Urinary bladder (tissue), 4 donors: Measurements from ENCODE around the gene KCNAB1. TPM values are rescaled to one million over a fixed set of nuclear protein-coding genes. Genes with fewer than 3 reads are reported as not detected.
"Not testable (repeated sequence)": the region's sequence is repeated elsewhere in the genome, so short reads cannot be mapped to it uniquely, and the experiment has no call there.

Experiments
- DNase-seq: peaks from one replicate; pipeline ENCODE4 v3.0.0-alpha.2; 2015; ENCODE audit errors: extremely low spot score
- H3K27ac ChIP-seq: one replicate; pipeline ENCODE4 v1.5.1; 2013; ENCODE audit warnings: low read depth, mild to moderate bottlenecking, moderate library complexity
- H3K36me3 ChIP-seq: one replicate; pipeline ENCODE4 v1.6.1; 2013; ENCODE audit warnings: mild to moderate bottlenecking, moderate library complexity; ENCODE audit not compliant: insufficient read depth
- H3K4me1 ChIP-seq: one replicate; pipeline ENCODE4 v1.6.1; 2013; ENCODE audit warnings: mild to moderate bottlenecking, moderate library complexity; ENCODE audit not compliant: insufficient read depth
- H3K4me3 ChIP-seq: one replicate; pipeline ENCODE4 v1.5.1; 2013; ENCODE audit warnings: low read depth, low read length
- WGBS: extraction: QIAGEN DNeasy Blood & Tissue Kit; methylation state at CpG from one replicate; pipeline ENCODE4 v1.1.7; 2013; 5-methylcytosine and 5-hydroxymethylcytosine counted together
- polyA plus RNA-seq: library from polyadenylated mRNA; stranded (reverse); fragments of 200-250 nt; gene quantifications from one replicate; pipeline ENCODE4 v1.2.3, GENCODE V29; 2013
- total RNA-seq: library from RNA; depleted of rRNA; stranded (reverse); fragments of >200 nt; gene quantifications from one replicate; pipeline ENCODE4 v1.2.3, GENCODE V29; 2014
- donor health status: healthy with polysubstance abuse.
- donor health status: healthy.

The KCNAB1 gene
- total and polyA plus RNA-seq, 2 donors: 3.7 to 4.9 TPM

DNA sequence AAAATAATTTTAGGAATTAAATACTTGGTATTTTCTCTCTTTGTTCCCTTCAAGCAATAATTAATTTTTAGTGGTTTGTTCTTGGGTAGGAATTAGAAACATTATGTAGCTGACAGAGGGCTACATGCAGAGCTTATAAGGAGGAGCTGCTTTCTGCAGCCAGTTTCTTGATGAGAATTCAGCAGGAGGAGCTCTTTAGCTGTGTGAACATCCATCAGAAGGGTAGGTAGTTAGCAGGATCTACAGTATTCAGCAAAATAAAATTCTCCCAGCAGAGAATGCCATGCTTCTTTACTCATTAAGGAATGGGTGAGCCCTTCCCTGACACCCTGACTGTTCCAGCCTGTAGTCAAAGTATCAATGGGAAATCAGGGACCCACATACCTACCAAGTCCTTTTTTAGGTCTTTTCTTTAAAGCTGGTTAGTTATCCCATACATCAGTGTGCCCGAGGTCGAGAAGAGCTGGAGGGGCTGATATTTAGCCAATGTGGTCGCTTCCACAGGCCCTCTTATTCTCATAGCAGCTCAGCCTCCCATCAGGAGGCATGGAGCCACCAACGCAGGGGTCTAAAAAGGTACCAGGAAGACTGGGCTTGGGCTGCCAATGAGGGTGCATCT, 54.0 kb downstream of the KCNAB1 start:
- DNase-seq: no peak
- no peaks in the 10 kb centered on the region for H3K4me1 ChIP-seq
- H3K36me3 ChIP-seq: no peaks in the 10 kb centered on the region
- H3K4me3 ChIP-seq: no peak overlapping the region
- H3K27ac ChIP-seq: no peak overlapping the region
- 89% methylated on average over 4 of the region's 4 CpGs for WGBS

GRCh38 chr3:156175570-156175969, 55.2 kb downstream of the KCNAB1 start:
- Histone ChIP-seq H3K4me1 (no peaks in the 10 kb centered on the region), H3K4me3 (no peak overlapping the region), H3K36me3 (no peaks in the 10 kb centered on the region), H3K27ac (no peak overlapping the region)
- WGBS: 87% methylated on average over 7 of the region's 7 CpGs
- DNase-seq: no peak

DNA sequence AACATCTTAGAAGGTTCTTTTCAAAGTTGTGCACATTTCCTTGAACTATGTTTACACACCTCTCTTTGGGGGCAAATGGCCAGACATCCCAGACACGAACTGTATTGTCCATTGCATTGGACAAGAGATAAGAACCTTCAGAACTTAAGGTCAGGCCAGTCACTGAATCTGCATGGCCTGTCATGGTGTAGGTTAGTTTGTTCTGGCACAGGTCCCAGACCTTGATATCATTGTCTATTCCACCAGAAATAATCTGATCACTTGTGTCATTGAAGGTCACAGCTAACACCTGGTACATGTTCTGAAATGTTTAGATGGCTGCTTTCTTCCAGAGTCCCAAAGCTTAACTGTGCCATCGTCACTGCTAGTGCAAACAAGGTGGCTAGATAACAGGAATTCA, 55.7 kb downstream of the KCNAB1 start:
- no peaks in the 10 kb centered on the region for H3K36me3 ChIP-seq

GRCh38 chr3:156176629-156177210, 56.3 kb downstream of the KCNAB1 start:
- Histone ChIP-seq H3K4me3 (no peak overlapping the region), H3K4me1 (no peaks in the 10 kb centered on the region), H3K36me3 (no peaks in the 10 kb centered on the region), H3K27ac (no peak overlapping the region)
- DNase-seq: no peak
- WGBS: 95% methylated on average over 17 of the region's 17 CpGs

More for the DNA sequence above, 55.7 kb downstream of the KCNAB1 start:
- Histone ChIP-seq H3K4me1 (no peaks in the 10 kb centered on the region), H3K27ac (no peak overlapping the region), H3K4me3 (no peak overlapping the region)
- WGBS: 56% methylated on average over 2 of the region's 2 CpGs
- no peak for DNase-seq

DNA sequence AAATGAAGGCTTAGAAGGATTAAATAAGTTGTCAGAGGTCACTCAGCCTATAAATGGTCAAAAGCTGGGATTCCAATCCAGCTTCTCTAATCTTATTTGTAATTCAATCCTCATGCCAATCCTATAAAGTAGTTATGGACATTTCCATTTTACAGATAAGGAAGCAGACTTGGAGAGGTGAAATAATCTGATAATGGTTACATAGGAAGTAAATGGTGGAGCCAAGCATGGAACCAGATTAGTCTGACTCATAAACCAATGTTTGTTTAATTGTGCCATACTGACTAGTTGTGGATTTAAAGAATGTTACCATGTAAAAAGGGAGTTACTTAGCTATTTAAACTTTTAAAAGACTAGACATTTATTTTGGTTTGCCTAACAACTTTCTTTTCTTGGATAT, 59.7 kb downstream of the KCNAB1 start:
- Histone ChIP-seq H3K4me1 (no peaks in the 10 kb centered on the region), H3K36me3 (no peaks in the 10 kb centered on the region), H3K4me3 (no peak overlapping the region), H3K27ac (no peak overlapping the region)
- no peak for DNase-seq

- Histone ChIP-seq H3K27ac (no peak overlapping the region), H3K4me1 (no peaks in the 10 kb centered on the region), H3K4me3 (no peak overlapping the region), H3K36me3 (no peaks in the 10 kb centered on the region)
- DNase-seq: no peak
- WGBS: 69% methylated on average over 2 of the region's 2 CpGs
These were observed 61.1 kb downstream of the KCNAB1 start for GRCh38 chr3:156181509-156181908.

- DNase-seq: no peak
- no peak overlapping the region for H3K27ac ChIP-seq
- no peak overlapping the region for H3K4me3 ChIP-seq
- 55% methylated on average over 1 of the region's 1 CpG for WGBS
- no peaks in the 10 kb centered on the region for H3K4me1 ChIP-seq
- no peaks in the 10 kb centered on the region for H3K36me3 ChIP-seq
These were observed 63.0 kb downstream of the KCNAB1 start for GRCh38 chr3:156183396-156183795.

- DNase-seq: no peak
- Histone ChIP-seq H3K4me3 (no peak overlapping the region), H3K36me3 (no peaks in the 10 kb centered on the region), H3K4me1 (no peaks in the 10 kb centered on the region), H3K27ac (no peak overlapping the region)
- WGBS: 98% methylated on average over 1 of the region's 1 CpG
These were observed 63.8 kb downstream of the KCNAB1 start for GRCh38 chr3:156184156-156184555.

GRCh38 chr3:156187146-156187769, 66.9 kb downstream of the KCNAB1 start:
- H3K36me3 ChIP-seq: no peaks in the 10 kb centered on the region
- no peak overlapping the region for H3K27ac ChIP-seq
- DNase-seq: no peak
- H3K4me3 ChIP-seq: no peak overlapping the region
- H3K4me1 ChIP-seq: no peaks in the 10 kb centered on the region
- 91% methylated on average over 2 of the region's 2 CpGs for WGBS

DNA sequence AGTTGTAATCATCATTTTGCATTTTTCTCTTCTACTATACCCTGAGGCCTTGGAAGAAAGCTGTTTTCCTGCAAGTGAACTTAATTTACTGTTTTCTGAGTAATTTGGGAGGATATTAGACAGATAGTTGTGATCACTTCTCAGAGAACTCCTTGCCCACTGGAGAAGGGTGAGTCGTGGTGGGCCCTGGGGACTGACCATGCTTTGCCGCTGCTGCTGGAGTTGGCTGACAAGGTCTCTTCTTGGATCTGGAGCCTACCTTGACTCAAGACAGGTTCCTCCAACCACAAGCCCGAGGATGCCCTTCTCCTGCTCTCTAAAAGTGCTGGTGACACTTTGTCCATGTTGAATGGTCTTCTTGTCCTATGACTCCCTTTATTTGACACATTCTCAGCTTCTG, 68.4 kb downstream of the KCNAB1 start:
- no peak for DNase-seq
- no peak overlapping the region for H3K27ac ChIP-seq
- H3K36me3 ChIP-seq: no peaks in the 10 kb centered on the region
- WGBS: 89% methylated on average over 3 of the region's 3 CpGs
- no peak overlapping the region for H3K4me3 ChIP-seq
- no peaks in the 10 kb centered on the region for H3K4me1 ChIP-seq

GRCh38 chr3:156189927-156190326, 69.5 kb downstream of the KCNAB1 start:
- H3K4me3 ChIP-seq: no peak overlapping the region
- WGBS: 88% methylated on average over 5 of the region's 5 CpGs
- H3K36me3 ChIP-seq: no peaks in the 10 kb centered on the region
- DNase-seq: no peak
- H3K27ac ChIP-seq: no peak overlapping the region
- no peaks in the 10 kb centered on the region for H3K4me1 ChIP-seq

- not testable (repeated sequence) for H3K27ac ChIP-seq, H3K4me3 ChIP-seq, H3K36me3 ChIP-seq, H3K4me1 ChIP-seq, DNase-seq
- 95% methylated on average over 2 of the region's 2 CpGs for WGBS
These were observed 74.6 kb downstream of the KCNAB1 start for GRCh38 chr3:156194945-156195344.

GRCh38 chr3:156197152-156197551, 76.8 kb downstream of the KCNAB1 start:
- not testable (repeated sequence) for DNase-seq, H3K4me3 ChIP-seq, H3K4me1 ChIP-seq, H3K36me3 ChIP-seq, H3K27ac ChIP-seq
- WGBS: 66% methylated on average over 3 of the region's 3 CpGs
